H1 (cell line): ENCODE data around the gene HDX. TPM values are rescaled to one million over a fixed set of nuclear protein-coding genes. Genes with fewer than 3 reads are reported as not detected.

Experiments
- CBX5 ChIP-seq: fragments of 300-800, 300-1000 bp; sonication (generic); IDR thresholded peaks from 2 replicates; pipeline ENCODE4 v1.7.1; 2016; ENCODE audit warnings: antibody characterized with exemption, low read length, low read depth
- JUND ChIP-seq: IDR thresholded peaks from 2 replicates; pipeline ENCODE4 v1.6.1; 2011; ENCODE audit warnings: mild to moderate bottlenecking, improper control_type of control experiment, low read length
- POLR2A ChIP-seq, 2 experiments: IDR thresholded peaks; 1 replicate in 1 of 2; 2 replicates in 1 of 2; pipeline ENCODE4 v1.6.1; 2011; ENCODE audit warnings: low read depth in 2 of 2, low read length in 2 of 2, mild to moderate bottlenecking in 2 of 2; ENCODE audit errors: control extremely low read depth in 1 of 2
- RAD21 ChIP-seq, 2 experiments: IDR thresholded peaks in 1 of 2; conservative IDR thresholded peaks in 1 of 2; 2 replicates each; pipeline ENCODE4 v1.6.1; 2011; ENCODE audit warnings: low read depth in 2 of 2, low read length in 2 of 2, improper control_type of control experiment in 1 of 2, inconsistent platforms in 1 of 2, mild to moderate bottlenecking in 1 of 2, moderate library complexity in 1 of 2
- RNF2 ChIP-seq: fragments of 200-900, 300-1000 bp; sonication (generic); IDR thresholded peaks from 2 replicates; pipeline ENCODE4 v1.7.1; 2016; ENCODE audit warnings: borderline replicate concordance, low read depth, mild to moderate bottlenecking, antibody characterized with exemption, low read length; ENCODE audit not compliant: poor library complexity, severe bottlenecking; ENCODE audit errors: missing control alignments
- TEAD4 ChIP-seq: IDR thresholded peaks from 2 replicates; pipeline ENCODE4 v1.6.1; 2012; ENCODE audit warnings: low read depth, low read length, inconsistent platforms, mixed read lengths
- polyA plus RNA-seq, 7 experiments: library from polyadenylated mRNA; depleted of rRNA in 3 of 7; stranded (reverse) in 5 of 7; unstranded in 2 of 7; fragments of >200 nt in 5 of 7; fragments of 200-250 nt in 2 of 7; gene quantifications; 1 replicate in 5 of 7; 2 replicates in 1 of 7; 4 replicates in 1 of 7; pipeline versions ENCODE4 v1.2.1 to v1.2.3, GENCODE V29; 2011 to 2013; ENCODE audit warnings: missing spikeins in 2 of 7, mixed read lengths in 2 of 7
- total RNA-seq: library from RNA; stranded (reverse); fragmentation: NEBNext Ultra II Directional; extraction: Animal tissue kit (Norgen Biotek cat#: 25700); gene quantifications from 2 replicates; pipeline ENCODE4 v1.2.1, GENCODE V29; 2021

Gene HDX
- total and polyA plus RNA-seq, 2 of the 8 experiments (the other 6 are each of a cell fraction or from before 2014, with no cell fraction given), result 0.54 to 10.2 TPM

- TF ChIP-seq RAD21 (IDR thresholded peaks at IDR 0.05 in 1 of 2, conservative IDR thresholded peaks at IDR 0.05 in 1 of 2; ENCODE audit: low read depth in 2 of 2, low read length in 2 of 2) (no peak), TEAD4 (no peak), RNF2 (no peak), JUND (no peak), CBX5 (no peak), POLR2A (IDR thresholded peaks at IDR 0.05; ENCODE audit: control extremely low read depth in 1 of 2, low read depth in 2 of 2, low read length in 2 of 2) (no peak)
These were observed 14.6 kb downstream of the HDX start (continued) for GRCh38 chrX:84487365-84488353.
